ENCODE measurements around the gene FBH1.
A peak's percentile ranks its signal among the peaks of the same experiment; 100 is the strongest.

The FBH1 gene

GRCh38 chr10:5941579-5941978, 51.5 kb downstream of the FBH1 start:
- no peak for DNase-seq (ENCODE audit: low read depth)
- TF ChIP-seq, protein P1, sequence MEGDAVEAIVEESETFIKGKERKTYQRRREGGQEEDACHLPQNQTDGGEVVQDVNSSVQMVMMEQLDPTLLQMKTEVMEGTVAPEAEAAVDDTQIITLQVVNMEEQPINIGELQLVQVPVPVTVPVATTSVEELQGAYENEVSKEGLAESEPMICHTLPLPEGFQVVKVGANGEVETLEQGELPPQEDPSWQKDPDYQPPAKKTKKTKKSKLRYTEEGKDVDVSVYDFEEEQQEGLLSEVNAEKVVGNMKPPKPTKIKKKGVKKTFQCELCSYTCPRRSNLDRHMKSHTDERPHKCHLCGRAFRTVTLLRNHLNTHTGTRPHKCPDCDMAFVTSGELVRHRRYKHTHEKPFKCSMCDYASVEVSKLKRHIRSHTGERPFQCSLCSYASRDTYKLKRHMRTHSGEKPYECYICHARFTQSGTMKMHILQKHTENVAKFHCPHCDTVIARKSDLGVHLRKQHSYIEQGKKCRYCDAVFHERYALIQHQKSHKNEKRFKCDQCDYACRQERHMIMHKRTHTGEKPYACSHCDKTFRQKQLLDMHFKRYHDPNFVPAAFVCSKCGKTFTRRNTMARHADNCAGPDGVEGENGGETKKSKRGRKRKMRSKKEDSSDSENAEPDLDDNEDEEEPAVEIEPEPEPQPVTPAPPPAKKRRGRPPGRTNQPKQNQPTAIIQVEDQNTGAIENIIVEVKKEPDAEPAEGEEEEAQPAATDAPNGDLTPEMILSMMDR (IDR thresholded peaks at IDR 0.05; ENCODE audit: insufficient read depth, low read depth, low read length, missing control alignments) = no peak
- H3K4me3 ChIP-seq (ENCODE audit: low read length) = no peak overlapping the region

GRCh38 chr10:5942001-5942400, 52.0 kb downstream of the FBH1 start:
- no peak overlapping the region for H3K4me3 ChIP-seq (ENCODE audit: low read length)
- DNase-seq (ENCODE audit: low read depth) = no peak
- TF ChIP-seq, protein P1 (IDR thresholded peaks at IDR 0.05; ENCODE audit: insufficient read depth, low read depth, low read length, missing control alignments) = no peak

- TF ChIP-seq, protein P1 (IDR thresholded peaks at IDR 0.05; ENCODE audit: insufficient read depth, low read depth, low read length, missing control alignments) = no peak
- DNase-seq (ENCODE audit: low read depth) = no peak
These were observed 52.4 kb downstream of the FBH1 start for GRCh38 chr10:5942474-5942873.

GRCh38 chr10:5943536-5943935, 53.5 kb downstream of the FBH1 start:
- no peak overlapping the region for H3K4me3 ChIP-seq (ENCODE audit: low read length)
- TF ChIP-seq, protein P1 (IDR thresholded peaks at IDR 0.05; ENCODE audit: insufficient read depth, low read depth, low read length, missing control alignments) = no peak
- DNase-seq (ENCODE audit: low read depth) = no peak

More at GRCh38 chr10:5942474-5942873, 52.4 kb downstream of the FBH1 start:
- no peak overlapping the region for H3K4me3 ChIP-seq (ENCODE audit: low read length)

DNA sequence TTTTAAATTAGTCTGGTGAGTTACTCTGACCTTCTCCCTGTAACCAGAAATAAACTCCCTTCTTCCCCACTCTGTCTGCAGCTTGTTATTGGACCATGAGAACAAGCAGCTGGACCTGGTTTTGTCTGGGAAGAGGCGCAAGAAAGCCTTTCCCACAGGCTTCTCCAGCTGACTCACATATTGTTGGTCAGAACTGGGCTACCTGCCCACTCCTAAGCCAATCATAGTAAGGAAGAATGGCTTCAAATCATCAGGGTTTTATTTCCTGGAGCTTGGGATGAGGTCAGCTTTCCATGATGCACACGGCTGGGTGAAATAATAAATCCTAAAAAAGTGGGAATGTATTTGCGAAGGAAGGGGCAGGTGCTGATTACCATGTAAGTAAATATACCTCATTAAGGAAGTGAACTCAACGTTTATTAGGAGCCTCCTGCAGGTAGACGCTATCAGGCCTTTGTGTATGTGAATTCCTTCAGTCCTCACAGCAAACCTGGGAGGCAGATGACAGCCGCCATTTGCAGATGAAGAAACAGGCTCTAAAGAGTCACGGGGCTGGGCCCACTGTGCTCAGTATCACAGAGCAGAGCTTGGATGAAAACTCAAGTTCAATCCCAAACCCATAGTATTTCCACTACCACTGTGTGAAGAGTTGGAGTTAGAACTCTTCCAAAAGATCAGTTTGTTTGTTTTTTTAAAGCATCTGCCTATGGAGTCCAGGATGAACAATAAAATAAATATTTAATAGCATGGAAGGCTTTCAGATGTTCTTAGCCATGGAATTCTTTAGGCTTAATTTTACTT, 54.5 kb downstream of the FBH1 start:
- peak; percentile 97 for DNase-seq (ENCODE audit: low read depth)
- H3K4me3 ChIP-seq (ENCODE audit: low read length) = no peak overlapping the region
- TF ChIP-seq, protein P1 (IDR thresholded peaks at IDR 0.05; ENCODE audit: insufficient read depth, low read depth, low read length, missing control alignments) = no peak

- TF ChIP-seq, protein P1 (IDR thresholded peaks at IDR 0.05; ENCODE audit: insufficient read depth, low read depth, low read length, missing control alignments) = no peak
- no peak overlapping the region for H3K4me3 ChIP-seq (ENCODE audit: low read length)
- DNase-seq (ENCODE audit: low read depth) = no peak
These were observed 55.1 kb downstream of the FBH1 start for GRCh38 chr10:5945190-5945509.

Measured in epithelial cell of esophagus (primary cell).